Nephron (organoid): ENCODE results near the gene TTLL13.

Experiments used
- H3K27ac Mint-ChIP-seq, 3 experiments: 2 replicates each; pipeline ENCODE4 v1.8.0; 2020; ENCODE audit warnings: mixed read lengths in 3 of 3, mild to moderate bottlenecking in 2 of 3, moderate library complexity in 1 of 3
- H3K27me3 Mint-ChIP-seq: 2 replicates; pipeline ENCODE4 v1.8.0; 2021; ENCODE audit warnings: low read depth, mild to moderate bottlenecking, moderate library complexity, mixed read lengths
- H3K36me3 Mint-ChIP-seq: 2 replicates; pipeline ENCODE4 v1.8.0; 2020; ENCODE audit warnings: low read depth, mixed read lengths
- H3K4me1 Mint-ChIP-seq: 2 replicates; pipeline ENCODE4 v1.8.0; 2020; ENCODE audit warnings: mixed read lengths
- H3K4me3 Mint-ChIP-seq, 3 experiments: 2 replicates each; pipeline ENCODE4 v1.8.0; 2020; ENCODE audit warnings: mild to moderate bottlenecking in 3 of 3, mixed read lengths in 3 of 3, moderate library complexity in 2 of 3
- H3K9me3 Mint-ChIP-seq: 2 replicates; pipeline ENCODE4 v1.8.0; 2020; ENCODE audit warnings: mixed read lengths
- TF ChIP-seq, protein P1 (sequence below), 3 experiments: fragments of 200-600 bp; sonication (generic); IDR thresholded peaks; one replicate each; pipeline ENCODE4 v1.5.0; 2021; ENCODE audit warnings: antibody characterized with exemption in 3 of 3; ENCODE audit not compliant: unreplicated experiment in 3 of 3

The TTLL13 gene

DNA sequence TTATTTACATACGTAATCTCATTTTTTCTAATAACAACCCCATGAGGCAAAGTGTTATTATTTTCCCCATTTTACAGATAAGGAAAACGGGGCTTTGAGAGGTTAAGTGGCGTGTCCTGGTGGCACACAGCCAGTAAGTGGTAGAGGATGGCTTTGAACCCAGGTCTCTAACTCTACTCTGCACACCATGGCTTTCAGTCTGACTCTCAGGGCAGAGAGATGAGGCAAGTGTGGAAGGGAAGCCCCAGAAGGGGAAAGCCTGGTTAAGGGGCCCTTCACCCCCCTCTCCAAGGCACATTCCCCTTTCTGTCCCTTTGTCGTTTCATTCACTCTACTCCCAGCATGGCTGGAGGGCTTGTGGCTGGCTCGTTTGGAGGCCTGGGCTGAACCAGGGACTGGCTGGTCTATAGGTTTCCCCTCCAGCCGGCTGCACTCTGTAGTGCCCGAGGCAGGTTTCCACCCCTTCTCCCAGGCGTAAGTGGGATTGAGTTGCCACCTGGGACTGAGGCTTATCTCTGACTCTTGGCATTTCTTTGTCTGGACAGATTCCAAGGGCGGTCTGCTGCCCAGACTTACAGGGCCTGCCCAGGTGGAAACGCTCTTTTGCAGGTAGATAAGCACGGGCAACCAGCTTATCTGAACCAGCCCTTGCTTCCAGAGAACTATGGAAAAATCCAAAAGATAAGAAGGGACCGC, 36.1 kb upstream of the TTLL13 start:
- Mint-ChIP-seq H3K4me1 (peaks cover 10% of the 10 kb centered on the region), H3K36me3 (peaks cover 22% of the 10 kb centered on the region), H3K27ac (peak overlapping the region in 2 of 3 experiments; percentile 31 to 44), H3K4me3 (no peak overlapping the region), H3K27me3 (no peaks in the 10 kb centered on the region), H3K9me3 (no peaks in the 10 kb centered on the region)
- TF ChIP-seq, protein P1, sequence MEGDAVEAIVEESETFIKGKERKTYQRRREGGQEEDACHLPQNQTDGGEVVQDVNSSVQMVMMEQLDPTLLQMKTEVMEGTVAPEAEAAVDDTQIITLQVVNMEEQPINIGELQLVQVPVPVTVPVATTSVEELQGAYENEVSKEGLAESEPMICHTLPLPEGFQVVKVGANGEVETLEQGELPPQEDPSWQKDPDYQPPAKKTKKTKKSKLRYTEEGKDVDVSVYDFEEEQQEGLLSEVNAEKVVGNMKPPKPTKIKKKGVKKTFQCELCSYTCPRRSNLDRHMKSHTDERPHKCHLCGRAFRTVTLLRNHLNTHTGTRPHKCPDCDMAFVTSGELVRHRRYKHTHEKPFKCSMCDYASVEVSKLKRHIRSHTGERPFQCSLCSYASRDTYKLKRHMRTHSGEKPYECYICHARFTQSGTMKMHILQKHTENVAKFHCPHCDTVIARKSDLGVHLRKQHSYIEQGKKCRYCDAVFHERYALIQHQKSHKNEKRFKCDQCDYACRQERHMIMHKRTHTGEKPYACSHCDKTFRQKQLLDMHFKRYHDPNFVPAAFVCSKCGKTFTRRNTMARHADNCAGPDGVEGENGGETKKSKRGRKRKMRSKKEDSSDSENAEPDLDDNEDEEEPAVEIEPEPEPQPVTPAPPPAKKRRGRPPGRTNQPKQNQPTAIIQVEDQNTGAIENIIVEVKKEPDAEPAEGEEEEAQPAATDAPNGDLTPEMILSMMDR (IDR thresholded peaks at IDR 0.05; ENCODE audit: unreplicated experiment in 3 of 3), result no peak

DNA sequence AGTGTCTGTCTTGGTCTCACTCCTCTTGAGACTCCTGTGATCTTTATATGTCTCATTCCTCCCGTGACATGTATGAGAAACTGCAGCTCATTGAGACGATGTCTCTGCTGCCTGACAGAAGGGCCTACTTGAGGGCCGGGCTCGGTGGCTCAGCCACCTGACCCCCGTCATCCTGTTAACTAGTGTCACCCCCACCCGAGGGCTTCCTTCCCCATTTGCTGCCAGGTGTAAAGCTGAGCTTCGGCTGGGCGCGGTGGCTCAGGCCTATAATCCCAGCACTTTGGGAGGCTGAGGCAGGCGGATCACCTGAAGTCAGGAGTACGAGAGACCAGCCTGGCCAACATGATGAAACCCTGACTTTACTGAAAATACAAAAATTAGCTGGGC, 35.5 kb upstream of the TTLL13 start:
- TF ChIP-seq, protein P1 (IDR thresholded peaks at IDR 0.05; ENCODE audit: unreplicated experiment in 3 of 3), result no peak
- Mint-ChIP-seq H3K27ac (peak overlapping the region in 2 of 3 experiments; percentile 31 to 44), H3K4me3 (no peak overlapping the region), H3K9me3 (no peaks in the 10 kb centered on the region), H3K4me1 (peaks cover 10% of the 10 kb centered on the region), H3K27me3 (no peaks in the 10 kb centered on the region), H3K36me3 (peaks cover 20% of the 10 kb centered on the region)

DNA sequence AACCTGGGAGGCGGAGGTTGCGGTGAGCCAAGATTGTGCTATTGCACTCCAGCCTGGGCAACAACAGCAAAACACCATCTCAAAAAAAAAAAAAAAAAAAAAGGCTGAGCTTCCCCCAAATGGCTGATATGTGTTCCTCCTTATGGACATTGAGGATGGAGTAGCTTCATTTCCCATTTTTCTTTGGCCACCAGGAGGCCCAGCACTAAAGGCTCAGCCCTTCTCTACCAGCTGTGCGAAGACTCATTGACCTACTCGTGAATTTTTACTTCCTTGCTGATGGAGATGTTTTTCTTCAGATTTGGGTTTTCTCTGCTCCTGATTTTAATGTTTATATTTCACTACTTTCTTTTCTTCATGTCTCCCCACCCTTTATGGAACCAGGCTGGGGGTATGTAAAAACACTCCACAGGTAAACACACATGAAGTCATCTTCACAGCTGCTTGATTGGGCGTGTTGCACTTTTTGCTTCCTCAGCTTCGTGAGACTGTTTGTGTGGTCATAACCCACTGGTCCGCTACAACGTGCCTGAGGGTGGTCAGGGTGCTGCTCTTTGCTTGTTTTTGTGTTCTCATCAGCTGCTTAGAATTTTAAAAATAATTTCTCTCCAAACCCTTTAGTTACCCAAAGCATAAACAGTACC, 34.7 kb upstream of the TTLL13 start:
- Mint-ChIP-seq H3K36me3 (peaks cover 19% of the 10 kb centered on the region), H3K4me3 (no peak overlapping the region), H3K9me3 (no peaks in the 10 kb centered on the region), H3K27ac (peak overlapping the region in 1 of 3 experiments; percentile 75), H3K4me1 (peaks cover 10% of the 10 kb centered on the region), H3K27me3 (no peaks in the 10 kb centered on the region)
- TF ChIP-seq, protein P1 (IDR thresholded peaks at IDR 0.05; ENCODE audit: unreplicated experiment in 3 of 3), result peak; percentile 14 to 21 (median 20)

DNA sequence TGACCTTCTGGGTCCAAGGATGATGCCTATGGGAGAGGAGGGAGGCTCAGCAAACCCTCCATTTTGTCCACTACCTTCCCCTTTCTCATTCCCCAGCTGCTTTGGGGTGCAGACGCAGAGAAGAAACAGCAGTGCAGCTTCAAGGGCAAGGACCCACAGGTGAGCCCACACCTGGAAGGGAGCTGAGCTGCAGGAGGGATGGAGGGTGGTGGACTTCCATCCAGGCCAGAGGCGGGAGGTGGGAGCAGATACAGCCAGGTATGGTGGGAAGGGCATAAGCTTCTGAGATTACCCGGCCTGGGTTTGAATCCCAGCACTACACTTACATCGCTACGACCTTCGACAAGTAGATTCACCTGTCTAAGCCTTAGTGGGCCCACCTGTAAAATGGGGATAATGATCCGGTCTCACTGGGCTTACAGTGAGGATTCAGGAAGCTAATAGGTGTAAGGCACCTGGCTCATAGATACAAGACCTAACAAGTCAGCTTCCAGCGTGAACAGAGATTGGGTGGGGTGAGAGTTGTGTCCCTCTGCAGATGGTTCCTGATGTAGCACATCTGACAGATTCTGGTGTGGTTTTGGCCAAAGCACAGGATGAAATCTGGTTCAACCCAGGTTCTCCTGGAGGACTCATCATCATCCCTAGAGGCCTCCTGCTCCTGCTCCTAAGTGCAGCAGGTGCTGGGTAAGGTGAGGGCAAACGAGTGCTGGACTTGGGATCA, 31.5 kb upstream of the TTLL13 start:
- Mint-ChIP-seq H3K4me3 (no peak overlapping the region), H3K9me3 (no peaks in the 10 kb centered on the region), H3K36me3 (peaks cover 16% of the 10 kb centered on the region), H3K27ac (no peak overlapping the region), H3K27me3 (no peaks in the 10 kb centered on the region), H3K4me1 (peaks cover 5% of the 10 kb centered on the region)
- TF ChIP-seq, protein P1 (IDR thresholded peaks at IDR 0.05; ENCODE audit: unreplicated experiment in 3 of 3), result no peak

DNA sequence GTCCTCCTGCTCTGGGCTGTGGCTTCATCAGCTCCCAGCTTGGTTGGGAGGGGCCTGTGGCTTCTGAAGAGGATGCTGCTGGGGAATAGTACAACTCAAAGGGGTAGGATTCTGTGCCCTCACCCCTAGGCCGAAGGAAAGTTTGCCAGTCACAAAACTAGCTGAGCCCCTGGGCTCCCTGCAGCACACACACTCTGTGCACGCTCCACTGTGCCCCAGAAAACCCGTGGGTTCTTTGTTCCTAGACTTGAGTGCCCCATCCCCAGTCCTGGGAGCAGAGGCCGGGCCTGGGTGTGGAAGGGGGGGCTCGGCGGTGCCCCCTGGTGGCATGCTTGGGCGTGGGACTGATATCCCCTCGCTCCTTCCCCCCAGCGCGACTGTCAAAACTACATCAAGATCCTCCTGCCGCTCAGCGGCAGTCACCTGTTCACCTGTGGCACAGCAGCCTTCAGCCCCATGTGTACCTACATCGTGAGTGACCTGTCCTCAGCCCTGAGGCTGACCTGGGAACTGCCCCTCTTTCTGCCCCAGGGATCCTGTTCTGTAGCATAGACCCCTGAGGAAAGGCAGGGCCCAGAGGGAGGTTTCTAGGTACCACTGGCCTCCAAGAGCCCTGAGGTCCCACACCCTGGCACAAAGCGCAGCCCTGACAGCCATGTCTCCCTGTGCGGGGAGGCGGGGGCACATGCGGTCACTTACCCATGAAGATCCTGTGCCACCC, 29.8 kb upstream of the TTLL13 start:
- Mint-ChIP-seq H3K36me3 (peaks cover 23% of the 10 kb centered on the region), H3K4me1 (no peaks in the 10 kb centered on the region), H3K9me3 (no peaks in the 10 kb centered on the region), H3K27ac (no peak overlapping the region), H3K27me3 (no peaks in the 10 kb centered on the region), H3K4me3 (no peak overlapping the region)
- TF ChIP-seq, protein P1 (IDR thresholded peaks at IDR 0.05; ENCODE audit: unreplicated experiment in 3 of 3), result peak; percentile 55 to 64 (median 63)
